SK-N-SH treated with all-trans-retinoic acid at 6 μM for 48 hours (cell line): ENCODE results near the gene MINK1.

Source experiments
- ESRRG ChIP-seq: fragments of 250-450 bp; sonication (Bioruptor Pico); IDR thresholded peaks from 2 replicates; pipeline ENCODE4 v1.6.1; 2021; ENCODE audit warnings: mild to moderate bottlenecking
- ISL1 ChIP-seq: fragments of 250-450 bp; sonication (Bioruptor Pico); IDR thresholded peaks from 2 replicates; pipeline ENCODE4 v2.1.2; 2022; ENCODE audit warnings: mild to moderate bottlenecking, moderate library complexity
- PATZ1 ChIP-seq: fragments of 250-450 bp; sonication (Bioruptor Pico); IDR thresholded peaks from 2 replicates; pipeline ENCODE4 v1.8.0; 2020; ENCODE audit warnings: mild to moderate bottlenecking, moderate library complexity, borderline replicate concordance
- TCF4 ChIP-seq: fragments of 250-450 bp; sonication (Bioruptor Pico); IDR thresholded peaks from 2 replicates; pipeline ENCODE4 v1.8.0; 2021; ENCODE audit warnings: mild to moderate bottlenecking, moderate library complexity, borderline replicate concordance

- TF ChIP-seq ISL1 (CRISPR knock-in tag) = no peak
- TF ChIP-seq PATZ1 (CRISPR knock-in tag) = no peak
- TF ChIP-seq TCF4 (CRISPR knock-in tag) = no peak
- no peak for TF ChIP-seq ESRRG
Measured at GRCh38 chr17:4862720-4863119, 29.6 kb downstream of the MINK1 start.
